Femur (tissue), 1 donor: ENCODE data around the gene NOL4L.

ENCODE experiments used
- DNase-seq: peaks from one replicate; pipeline ENCODE4 v3.0.0-alpha.2; 2017

Gene NOL4L

GRCh38 chr20:32575227-32575581 lies 9.9 kb downstream of the NOL4L start:
- DNase-seq: no peak

GRCh38 chr20:32574296-32575226 lies 10.6 kb downstream of the NOL4L start:
- DNase-seq: no peak

GRCh38 chr20:32573167-32573851 lies 11.8 kb downstream of the NOL4L start:
- no peak for DNase-seq

GRCh38 chr20:32572271-32572968 lies 12.7 kb downstream of the NOL4L start:
- no peak for DNase-seq

GRCh38 chr20:32571566-32571965 lies 13.6 kb downstream of the NOL4L start:
- no peak for DNase-seq

- no peak for DNase-seq
Observed at GRCh38 chr20:32570401-32571190, 14.5 kb downstream of the NOL4L start.

GRCh38 chr20:32569380-32570305 lies 15.5 kb downstream of the NOL4L start:
- no peak for DNase-seq

- no peak for DNase-seq
Observed at GRCh38 chr20:32569018-32569379, 16.1 kb downstream of the NOL4L start.

- DNase-seq: no peak
Observed at GRCh38 chr20:32567384-32568178, 17.6 kb downstream of the NOL4L start.

GRCh38 chr20:32566379-32567374 lies 18.5 kb downstream of the NOL4L start:
- no peak for DNase-seq

GRCh38 chr20:32565735-32566032 lies 19.4 kb downstream of the NOL4L start:
- DNase-seq: no peak

- peak; percentile 54 for DNase-seq
Observed at GRCh38 chr20:32564921-32565734, 20.0 kb downstream of the NOL4L start.

- no peak for DNase-seq
Observed at GRCh38 chr20:32564440-32564839, 20.7 kb downstream of the NOL4L start.

GRCh38 chr20:32563311-32564272 lies 21.5 kb downstream of the NOL4L start:
- no peak for DNase-seq

- DNase-seq: no peak
Observed at GRCh38 chr20:32562495-32562911, 22.6 kb downstream of the NOL4L start.

GRCh38 chr20:32560989-32561830 lies 23.9 kb downstream of the NOL4L start:
- no peak for DNase-seq
